Uterus (tissue), 2 donors: Measurements from ENCODE around the gene MIA3.

Source experiments
- CTCF ChIP-seq, 4 experiments: fragments of 200-600 bp in 2 of 4; fragments of 450-650 bp in 2 of 4; sonication (generic) in 2 of 4; IDR thresholded peaks; one replicate each; pipeline ENCODE4 v1.5.1; 2016 to 2019; ENCODE audit warnings: antibody characterized with exemption in 4 of 4, mild to moderate bottlenecking in 2 of 4, moderate library complexity in 1 of 4
- POLR2A ChIP-seq, 2 donors: fragments of 450-650 bp; IDR thresholded peaks; one replicate each; pipeline ENCODE4 v1.6.1; 2016; ENCODE audit warnings: antibody characterized with exemption in 2 of 2, mild to moderate bottlenecking in 1 of 2, moderate library complexity in 1 of 2

GRCh38 chr1:222644636-222644980 is 26.7 kb downstream of the MIA3 start:
- TF ChIP-seq CTCF (IDR thresholded peaks at IDR 0.05): no peak
- TF ChIP-seq POLR2A (IDR thresholded peaks at IDR 0.05): no peak
